ENCODE results near the gene LRRC59.

The LRRC59 gene

GRCh38 chr17:50373705-50374104 lies 23.6 kb downstream of the LRRC59 start:
- peak overlapping the region; percentile 73 for H3K4me3 ChIP-seq (replicated peaks; ENCODE audit: low read depth, low read length)
- TF ChIP-seq, protein P1, sequence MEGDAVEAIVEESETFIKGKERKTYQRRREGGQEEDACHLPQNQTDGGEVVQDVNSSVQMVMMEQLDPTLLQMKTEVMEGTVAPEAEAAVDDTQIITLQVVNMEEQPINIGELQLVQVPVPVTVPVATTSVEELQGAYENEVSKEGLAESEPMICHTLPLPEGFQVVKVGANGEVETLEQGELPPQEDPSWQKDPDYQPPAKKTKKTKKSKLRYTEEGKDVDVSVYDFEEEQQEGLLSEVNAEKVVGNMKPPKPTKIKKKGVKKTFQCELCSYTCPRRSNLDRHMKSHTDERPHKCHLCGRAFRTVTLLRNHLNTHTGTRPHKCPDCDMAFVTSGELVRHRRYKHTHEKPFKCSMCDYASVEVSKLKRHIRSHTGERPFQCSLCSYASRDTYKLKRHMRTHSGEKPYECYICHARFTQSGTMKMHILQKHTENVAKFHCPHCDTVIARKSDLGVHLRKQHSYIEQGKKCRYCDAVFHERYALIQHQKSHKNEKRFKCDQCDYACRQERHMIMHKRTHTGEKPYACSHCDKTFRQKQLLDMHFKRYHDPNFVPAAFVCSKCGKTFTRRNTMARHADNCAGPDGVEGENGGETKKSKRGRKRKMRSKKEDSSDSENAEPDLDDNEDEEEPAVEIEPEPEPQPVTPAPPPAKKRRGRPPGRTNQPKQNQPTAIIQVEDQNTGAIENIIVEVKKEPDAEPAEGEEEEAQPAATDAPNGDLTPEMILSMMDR (IDR thresholded peaks at IDR 0.05; ENCODE audit: low read depth, low read length, missing control alignments): no peak
- no peak for DNase-seq (ENCODE audit: extremely low read depth, low read depth)

DNA sequence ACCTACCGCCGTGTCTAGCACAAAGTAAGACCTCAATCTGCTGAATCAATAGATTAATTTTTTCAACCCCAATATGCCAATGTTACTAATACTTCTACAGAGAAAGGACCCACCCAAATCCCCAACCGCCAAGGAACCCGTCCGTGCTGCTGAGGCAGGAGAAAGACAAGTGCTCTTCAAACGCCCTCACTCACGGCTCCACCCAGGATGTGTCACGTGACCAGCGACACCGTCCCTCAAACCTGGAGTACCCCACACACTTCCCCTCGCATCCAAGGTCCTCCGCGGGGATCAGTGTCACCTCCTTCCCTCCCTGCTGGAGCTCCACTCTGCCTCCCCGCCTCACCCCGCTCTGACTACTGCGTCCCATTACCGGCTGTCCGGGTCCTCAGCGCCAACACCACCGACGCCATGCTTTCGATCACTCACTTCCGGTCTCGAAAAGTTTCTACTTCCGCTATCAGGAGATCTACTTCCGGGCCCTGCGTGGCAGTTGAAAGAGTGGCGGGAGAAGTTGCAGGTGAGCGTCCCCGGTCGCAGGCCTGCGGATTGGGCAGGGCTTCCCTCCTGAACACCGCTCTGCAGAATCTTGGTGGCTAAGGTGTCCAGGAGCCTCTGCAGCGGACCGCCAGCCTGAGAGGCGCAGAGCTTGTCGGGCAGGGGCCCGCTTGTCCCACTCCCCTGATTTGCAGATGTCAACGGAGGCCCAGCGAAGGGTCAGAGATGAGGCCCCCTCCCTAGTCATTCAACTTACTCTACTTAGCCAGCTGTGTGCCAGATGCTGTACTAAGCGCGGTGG lies 24.4 kb downstream of the LRRC59 start, which contains the start of the genes EME1 and MRPL27:
EME1 (plus strand) TSS at position 472 of the 799 bp plus-strand sequence. CDS start 1,980 bp downstream, outside the sequence.
MRPL27 (minus strand) TSS at position 427 of the 799 bp plus-strand sequence; CDS start at position 413, 14 bp downstream.
- TF ChIP-seq, protein P1 (IDR thresholded peaks at IDR 0.05; ENCODE audit: low read depth, low read length, missing control alignments): no peak
- H3K4me3 ChIP-seq (replicated peaks; ENCODE audit: low read depth, low read length): peak within 1 kb of the TSS; percentile 73
- peak; percentile 74 for DNase-seq (ENCODE audit: extremely low read depth, low read depth)

GRCh38 chr17:50372222-50372757 lies 25.0 kb downstream of the LRRC59 start:
- TF ChIP-seq, protein P1 (IDR thresholded peaks at IDR 0.05; ENCODE audit: low read depth, low read length, missing control alignments): no peak
- H3K4me3 ChIP-seq (replicated peaks; ENCODE audit: low read depth, low read length): peak overlapping the region; percentile 73
- DNase-seq (ENCODE audit: extremely low read depth, low read depth): no peak

DNA sequence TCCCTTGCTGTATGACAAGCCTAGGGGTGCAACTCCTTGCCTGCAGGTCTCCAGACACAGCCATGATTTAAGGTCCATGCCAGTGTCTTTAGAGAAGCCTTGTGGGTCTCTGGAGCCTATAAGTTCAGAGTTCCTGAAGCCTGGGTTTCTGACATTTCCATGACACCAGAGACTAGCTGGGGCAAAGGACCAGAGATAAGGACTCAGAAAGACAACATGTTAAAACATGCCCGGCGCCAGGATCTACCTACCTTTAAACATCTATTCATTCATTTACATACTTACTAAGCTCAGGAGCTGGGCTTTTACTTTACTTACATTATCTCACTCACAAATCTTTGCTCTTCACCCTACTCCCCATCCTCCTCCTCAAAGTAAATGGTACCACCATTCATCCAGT lies 25.8 kb downstream of the LRRC59 start:
- TF ChIP-seq, protein P1 (IDR thresholded peaks at IDR 0.05; ENCODE audit: low read depth, low read length, missing control alignments): no peak
- no peak for DNase-seq (ENCODE audit: extremely low read depth, low read depth)
- peak overlapping the region; percentile 73 for H3K4me3 ChIP-seq (replicated peaks; ENCODE audit: low read depth, low read length)

DNA sequence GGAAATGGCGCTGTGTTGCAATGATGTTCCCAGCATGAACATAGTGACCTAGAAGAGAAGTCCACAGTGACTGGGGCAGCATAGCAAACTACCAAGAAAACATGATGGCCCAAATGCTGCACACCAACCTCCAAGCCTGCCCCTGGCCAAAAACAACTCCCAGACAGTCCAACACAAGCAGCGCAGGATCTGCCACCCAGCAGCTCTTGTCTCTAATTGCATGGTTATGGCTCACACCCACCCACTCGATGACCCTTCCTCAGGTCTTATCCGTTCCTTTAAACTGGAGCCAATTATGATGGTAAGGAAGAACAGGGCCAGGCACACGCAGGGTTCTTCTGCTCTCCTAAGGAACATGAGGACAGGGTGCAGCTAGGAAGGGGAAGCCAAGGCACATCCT lies 27.3 kb downstream of the LRRC59 start:
- TF ChIP-seq, protein P1 (IDR thresholded peaks at IDR 0.05; ENCODE audit: low read depth, low read length, missing control alignments): no peak
- no peak for DNase-seq (ENCODE audit: extremely low read depth, low read depth)
- H3K4me3 ChIP-seq (replicated peaks; ENCODE audit: low read depth, low read length): no peak overlapping the region

DNA sequence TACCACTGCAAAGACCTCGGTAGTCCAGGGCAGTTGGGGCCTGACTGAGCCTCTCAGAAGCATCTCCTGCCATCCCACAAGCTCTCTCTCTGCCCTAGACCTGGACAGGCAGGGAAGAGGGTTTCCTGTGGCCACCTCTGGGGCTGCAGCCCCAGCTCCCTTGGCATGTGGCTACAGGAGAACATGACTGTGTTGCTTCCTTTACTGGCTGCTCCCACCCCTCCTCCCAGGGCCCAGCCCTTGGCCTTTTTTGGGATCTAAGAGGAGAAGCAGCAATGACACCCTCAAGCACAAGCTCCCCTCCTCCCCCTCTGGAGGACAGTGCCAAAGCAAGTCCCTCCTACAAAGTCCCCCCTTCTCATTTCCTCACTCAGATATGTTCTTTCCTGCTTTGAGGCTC lies 29.9 kb downstream of the LRRC59 start:
- no peak overlapping the region for H3K4me3 ChIP-seq (replicated peaks; ENCODE audit: low read depth, low read length)
- TF ChIP-seq, protein P1 (IDR thresholded peaks at IDR 0.05; ENCODE audit: low read depth, low read length, missing control alignments): no peak
- DNase-seq (ENCODE audit: extremely low read depth, low read depth): no peak

Measured in HFF-Myc (cell line).